GM21390 (cell line): Measurements from ENCODE around the gene ADAMTSL1.

Source experiments
- ATAC-seq: cut with Tn5 transposase; IDR thresholded peaks from one replicate; pipeline ENCODE4 v1.9.1; 2021; ENCODE audit not compliant: unreplicated experiment

ADAMTSL1 gene

GRCh38 chr9:18550286-18550685 lies 76.3 kb downstream of the ADAMTSL1 start:
- no peak for ATAC-seq

- ATAC-seq = no peak
Measured at GRCh38 chr9:18554244-18554643, 80.3 kb downstream of the ADAMTSL1 start.

GRCh38 chr9:18555105-18555883 lies 81.3 kb downstream of the ADAMTSL1 start:
- no peak for ATAC-seq

GRCh38 chr9:18564018-18564880 lies 90.3 kb downstream of the ADAMTSL1 start:
- no peak for ATAC-seq

- no peak for ATAC-seq
Measured at GRCh38 chr9:18566121-18566520, 92.2 kb downstream of the ADAMTSL1 start.

- ATAC-seq = no peak
Measured at GRCh38 chr9:18568973-18569372, 95.0 kb downstream of the ADAMTSL1 start.

- ATAC-seq = no peak
Measured at GRCh38 chr9:18569941-18570630, 96.1 kb downstream of the ADAMTSL1 start.

GRCh38 chr9:18573021-18573556 lies 99.1 kb downstream of the ADAMTSL1 start:
- ATAC-seq = no peak

- no peak for ATAC-seq
Measured at GRCh38 chr9:18575686-18576085, 101.7 kb downstream of the ADAMTSL1 start.

GRCh38 chr9:18579536-18579935 lies 105.6 kb downstream of the ADAMTSL1 start:
- ATAC-seq = no peak

GRCh38 chr9:18580151-18580550 lies 106.2 kb downstream of the ADAMTSL1 start:
- no peak for ATAC-seq

GRCh38 chr9:18585996-18586395 lies 112.0 kb downstream of the ADAMTSL1 start:
- ATAC-seq = no peak

- no peak for ATAC-seq
Measured at GRCh38 chr9:18588002-18588401, 114.0 kb downstream of the ADAMTSL1 start.

GRCh38 chr9:18591261-18591660 lies 117.3 kb downstream of the ADAMTSL1 start:
- ATAC-seq = no peak

GRCh38 chr9:18594837-18595236 lies 120.9 kb downstream of the ADAMTSL1 start:
- ATAC-seq = no peak

GRCh38 chr9:18595597-18595996 lies 121.6 kb downstream of the ADAMTSL1 start:
- ATAC-seq = no peak

GRCh38 chr9:18596920-18597319 lies 123.0 kb downstream of the ADAMTSL1 start:
- no peak for ATAC-seq

- ATAC-seq = no peak
Measured at GRCh38 chr9:18598969-18599368, 125.0 kb downstream of the ADAMTSL1 start.

- ATAC-seq = no peak
Measured at GRCh38 chr9:18601026-18601425, 127.1 kb downstream of the ADAMTSL1 start.

- no peak for ATAC-seq
Measured at GRCh38 chr9:18601956-18602355, 128.0 kb downstream of the ADAMTSL1 start.
